HepG2 (cell line): ENCODE results near the gene GKN1.
A peak's percentile ranks its signal among the peaks of the same experiment; 100 is the strongest.

Experiments used
- ARHGAP35 ChIP-seq: sonication (generic); formaldehyde crosslinking; IDR thresholded peaks from 2 replicates; pipeline ENCODE4 v1.9.0; 2022; ENCODE audit warnings: mild to moderate bottlenecking, inconsistent platforms, moderate library complexity, missing genetic modification reagents, borderline replicate concordance
- EZH2 ChIP-seq: conservative IDR thresholded peaks from 2 replicates; pipeline ENCODE4 v1.6.1; 2012; ENCODE audit warnings: mild to moderate bottlenecking, low read depth, low read length, moderate library complexity
- JUNB ChIP-seq: sonication (generic); formaldehyde crosslinking; IDR thresholded peaks from 2 replicates; pipeline ENCODE4 v1.8.0; 2022; ENCODE audit warnings: missing genetic modification reagents, mild to moderate bottlenecking, borderline replicate concordance
- PCBP2 ChIP-seq: fragments of 200-400 bp; formaldehyde crosslinking; optimal IDR thresholded peaks from 2 replicates; pipeline ENCODE3; 2018; ENCODE audit warnings: low read length, low read depth; ENCODE audit not compliant: poor library complexity, severe bottlenecking
- POLR2AphosphoS5 ChIP-seq: IDR thresholded peaks from 2 replicates; pipeline ENCODE4 v1.6.1; 2012; ENCODE audit warnings: low read depth, low read length
- RAD21 ChIP-seq: fragments of 450-650 bp; formaldehyde crosslinking; IDR thresholded peaks from 2 replicates; pipeline ENCODE4 v1.5.0; 2020; ENCODE audit warnings: mild to moderate bottlenecking
- ZNF326 ChIP-seq: sonication (generic); formaldehyde crosslinking; IDR thresholded peaks from 2 replicates; pipeline ENCODE4 v1.4.0; 2020; ENCODE audit warnings: missing genetic modification reagents, borderline replicate concordance
- TF ChIP-seq, protein P1 (sequence below): sonication (generic); formaldehyde crosslinking; IDR thresholded peaks from 2 replicates; pipeline ENCODE4 v1.5.0; 2020; ENCODE audit warnings: mild to moderate bottlenecking, missing genetic modification reagents, moderate library complexity
- TF ChIP-seq, protein P2 (sequence below): sonication (generic); formaldehyde crosslinking; IDR thresholded peaks from 2 replicates; pipeline ENCODE4 v1.8.0; 2022; ENCODE audit warnings: missing genetic modification reagents, mild to moderate bottlenecking, borderline replicate concordance
- TF ChIP-seq, protein P3 (sequence below): sonication (generic); formaldehyde crosslinking; IDR thresholded peaks from 2 replicates; pipeline ENCODE4 v1.5.1; 2020; ENCODE audit warnings: mild to moderate bottlenecking, missing genetic modification reagents, moderate library complexity
- TF ChIP-seq, protein P4 (sequence below), 2 experiments: IDR thresholded peaks; 2 replicates each; pipeline ENCODE4 v1.6.1; 2011 to 2012; ENCODE audit warnings: low read length in 2 of 2, borderline replicate concordance in 1 of 2, low read depth in 1 of 2, mild to moderate bottlenecking in 1 of 2, moderate library complexity in 1 of 2
- TF ChIP-seq, protein P5 (sequence below), 2 experiments: sonication (generic) in 1 of 2; formaldehyde crosslinking in 1 of 2; IDR thresholded peaks; 2 replicates each; pipeline versions ENCODE4 v1.5.1 to v1.6.1; 2011 to 2020; ENCODE audit warnings: borderline replicate concordance in 1 of 2, low read depth in 1 of 2, low read length in 1 of 2, mild to moderate bottlenecking in 1 of 2, missing genetic modification reagents in 1 of 2, moderate library complexity in 1 of 2

DNA sequence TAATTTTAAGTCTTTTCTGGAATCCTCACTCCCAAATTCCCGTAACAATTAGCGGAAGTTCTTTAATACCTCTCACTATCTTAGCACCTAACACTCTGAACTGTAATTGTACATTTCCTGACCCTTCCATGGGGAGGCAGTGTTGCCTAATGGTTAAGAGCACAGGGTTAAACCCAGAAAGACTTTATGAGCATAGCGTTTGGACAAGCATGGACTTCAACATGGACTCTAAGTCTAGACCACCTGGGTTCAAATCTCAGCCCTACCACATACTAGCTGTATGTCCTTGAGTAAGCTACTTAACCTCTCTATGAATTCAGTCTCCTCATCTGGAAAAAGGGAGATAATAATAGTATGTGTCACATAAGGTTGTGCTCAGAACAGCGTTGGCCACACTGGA is 51.6 kb downstream of the GKN1 start:
- TF ChIP-seq, protein P1, sequence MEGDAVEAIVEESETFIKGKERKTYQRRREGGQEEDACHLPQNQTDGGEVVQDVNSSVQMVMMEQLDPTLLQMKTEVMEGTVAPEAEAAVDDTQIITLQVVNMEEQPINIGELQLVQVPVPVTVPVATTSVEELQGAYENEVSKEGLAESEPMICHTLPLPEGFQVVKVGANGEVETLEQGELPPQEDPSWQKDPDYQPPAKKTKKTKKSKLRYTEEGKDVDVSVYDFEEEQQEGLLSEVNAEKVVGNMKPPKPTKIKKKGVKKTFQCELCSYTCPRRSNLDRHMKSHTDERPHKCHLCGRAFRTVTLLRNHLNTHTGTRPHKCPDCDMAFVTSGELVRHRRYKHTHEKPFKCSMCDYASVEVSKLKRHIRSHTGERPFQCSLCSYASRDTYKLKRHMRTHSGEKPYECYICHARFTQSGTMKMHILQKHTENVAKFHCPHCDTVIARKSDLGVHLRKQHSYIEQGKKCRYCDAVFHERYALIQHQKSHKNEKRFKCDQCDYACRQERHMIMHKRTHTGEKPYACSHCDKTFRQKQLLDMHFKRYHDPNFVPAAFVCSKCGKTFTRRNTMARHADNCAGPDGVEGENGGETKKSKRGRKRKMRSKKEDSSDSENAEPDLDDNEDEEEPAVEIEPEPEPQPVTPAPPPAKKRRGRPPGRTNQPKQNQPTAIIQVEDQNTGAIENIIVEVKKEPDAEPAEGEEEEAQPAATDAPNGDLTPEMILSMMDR (CRISPR knock-in tag), result peak; percentile 92
- TF ChIP-seq, protein P2, sequence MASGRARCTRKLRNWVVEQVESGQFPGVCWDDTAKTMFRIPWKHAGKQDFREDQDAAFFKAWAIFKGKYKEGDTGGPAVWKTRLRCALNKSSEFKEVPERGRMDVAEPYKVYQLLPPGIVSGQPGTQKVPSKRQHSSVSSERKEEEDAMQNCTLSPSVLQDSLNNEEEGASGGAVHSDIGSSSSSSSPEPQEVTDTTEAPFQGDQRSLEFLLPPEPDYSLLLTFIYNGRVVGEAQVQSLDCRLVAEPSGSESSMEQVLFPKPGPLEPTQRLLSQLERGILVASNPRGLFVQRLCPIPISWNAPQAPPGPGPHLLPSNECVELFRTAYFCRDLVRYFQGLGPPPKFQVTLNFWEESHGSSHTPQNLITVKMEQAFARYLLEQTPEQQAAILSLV (CRISPR knock-in tag), result no peak
- TF ChIP-seq, protein P3, sequence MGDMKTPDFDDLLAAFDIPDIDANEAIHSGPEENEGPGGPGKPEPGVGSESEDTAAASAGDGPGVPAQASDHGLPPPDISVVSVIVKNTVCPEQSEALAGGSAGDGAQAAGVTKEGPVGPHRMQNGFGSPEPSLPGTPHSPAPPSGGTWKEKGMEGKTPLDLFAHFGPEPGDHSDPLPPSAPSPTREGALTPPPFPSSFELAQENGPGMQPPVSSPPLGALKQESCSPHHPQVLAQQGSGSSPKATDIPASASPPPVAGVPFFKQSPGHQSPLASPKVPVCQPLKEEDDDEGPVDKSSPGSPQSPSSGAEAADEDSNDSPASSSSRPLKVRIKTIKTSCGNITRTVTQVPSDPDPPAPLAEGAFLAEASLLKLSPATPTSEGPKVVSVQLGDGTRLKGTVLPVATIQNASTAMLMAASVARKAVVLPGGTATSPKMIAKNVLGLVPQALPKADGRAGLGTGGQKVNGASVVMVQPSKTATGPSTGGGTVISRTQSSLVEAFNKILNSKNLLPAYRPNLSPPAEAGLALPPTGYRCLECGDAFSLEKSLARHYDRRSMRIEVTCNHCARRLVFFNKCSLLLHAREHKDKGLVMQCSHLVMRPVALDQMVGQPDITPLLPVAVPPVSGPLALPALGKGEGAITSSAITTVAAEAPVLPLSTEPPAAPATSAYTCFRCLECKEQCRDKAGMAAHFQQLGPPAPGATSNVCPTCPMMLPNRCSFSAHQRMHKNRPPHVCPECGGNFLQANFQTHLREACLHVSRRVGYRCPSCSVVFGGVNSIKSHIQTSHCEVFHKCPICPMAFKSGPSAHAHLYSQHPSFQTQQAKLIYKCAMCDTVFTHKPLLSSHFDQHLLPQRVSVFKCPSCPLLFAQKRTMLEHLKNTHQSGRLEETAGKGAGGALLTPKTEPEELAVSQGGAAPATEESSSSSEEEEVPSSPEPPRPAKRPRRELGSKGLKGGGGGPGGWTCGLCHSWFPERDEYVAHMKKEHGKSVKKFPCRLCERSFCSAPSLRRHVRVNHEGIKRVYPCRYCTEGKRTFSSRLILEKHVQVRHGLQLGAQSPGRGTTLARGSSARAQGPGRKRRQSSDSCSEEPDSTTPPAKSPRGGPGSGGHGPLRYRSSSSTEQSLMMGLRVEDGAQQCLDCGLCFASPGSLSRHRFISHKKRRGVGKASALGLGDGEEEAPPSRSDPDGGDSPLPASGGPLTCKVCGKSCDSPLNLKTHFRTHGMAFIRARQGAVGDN (CRISPR knock-in tag), result no peak
- TF ChIP-seq RAD21 (CRISPR knock-in tag) (peak; percentile 93), PCBP2 (no peak), ARHGAP35 (no peak), JUNB (CRISPR knock-in tag) (no peak), POLR2AphosphoS5 (no peak), ZNF326 (CRISPR knock-in tag) (no peak), EZH2 (no peak)
- TF ChIP-seq, protein P4, sequence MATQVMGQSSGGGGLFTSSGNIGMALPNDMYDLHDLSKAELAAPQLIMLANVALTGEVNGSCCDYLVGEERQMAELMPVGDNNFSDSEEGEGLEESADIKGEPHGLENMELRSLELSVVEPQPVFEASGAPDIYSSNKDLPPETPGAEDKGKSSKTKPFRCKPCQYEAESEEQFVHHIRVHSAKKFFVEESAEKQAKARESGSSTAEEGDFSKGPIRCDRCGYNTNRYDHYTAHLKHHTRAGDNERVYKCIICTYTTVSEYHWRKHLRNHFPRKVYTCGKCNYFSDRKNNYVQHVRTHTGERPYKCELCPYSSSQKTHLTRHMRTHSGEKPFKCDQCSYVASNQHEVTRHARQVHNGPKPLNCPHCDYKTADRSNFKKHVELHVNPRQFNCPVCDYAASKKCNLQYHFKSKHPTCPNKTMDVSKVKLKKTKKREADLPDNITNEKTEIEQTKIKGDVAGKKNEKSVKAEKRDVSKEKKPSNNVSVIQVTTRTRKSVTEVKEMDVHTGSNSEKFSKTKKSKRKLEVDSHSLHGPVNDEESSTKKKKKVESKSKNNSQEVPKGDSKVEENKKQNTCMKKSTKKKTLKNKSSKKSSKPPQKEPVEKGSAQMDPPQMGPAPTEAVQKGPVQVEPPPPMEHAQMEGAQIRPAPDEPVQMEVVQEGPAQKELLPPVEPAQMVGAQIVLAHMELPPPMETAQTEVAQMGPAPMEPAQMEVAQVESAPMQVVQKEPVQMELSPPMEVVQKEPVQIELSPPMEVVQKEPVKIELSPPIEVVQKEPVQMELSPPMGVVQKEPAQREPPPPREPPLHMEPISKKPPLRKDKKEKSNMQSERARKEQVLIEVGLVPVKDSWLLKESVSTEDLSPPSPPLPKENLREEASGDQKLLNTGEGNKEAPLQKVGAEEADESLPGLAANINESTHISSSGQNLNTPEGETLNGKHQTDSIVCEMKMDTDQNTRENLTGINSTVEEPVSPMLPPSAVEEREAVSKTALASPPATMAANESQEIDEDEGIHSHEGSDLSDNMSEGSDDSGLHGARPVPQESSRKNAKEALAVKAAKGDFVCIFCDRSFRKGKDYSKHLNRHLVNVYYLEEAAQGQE (IDR thresholded peaks at IDR 0.05; ENCODE audit: borderline replicate concordance in 1 of 2, low read depth in 1 of 2, low read length in 2 of 2), result no peak
- TF ChIP-seq, protein P5, sequence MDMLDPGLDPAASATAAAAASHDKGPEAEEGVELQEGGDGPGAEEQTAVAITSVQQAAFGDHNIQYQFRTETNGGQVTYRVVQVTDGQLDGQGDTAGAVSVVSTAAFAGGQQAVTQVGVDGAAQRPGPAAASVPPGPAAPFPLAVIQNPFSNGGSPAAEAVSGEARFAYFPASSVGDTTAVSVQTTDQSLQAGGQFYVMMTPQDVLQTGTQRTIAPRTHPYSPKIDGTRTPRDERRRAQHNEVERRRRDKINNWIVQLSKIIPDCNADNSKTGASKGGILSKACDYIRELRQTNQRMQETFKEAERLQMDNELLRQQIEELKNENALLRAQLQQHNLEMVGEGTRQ (IDR thresholded peaks at IDR 0.05; ENCODE audit: low read depth, low read length), result no peak
- TF ChIP-seq, protein P5 (CRISPR knock-in tag; IDR thresholded peaks at IDR 0.05; ENCODE audit: borderline replicate concordance), result no peak
